ENCODE results near the gene RANGAP1. TPM values are rescaled to one million over a fixed set of nuclear protein-coding genes. Genes with fewer than 3 reads are reported as not detected.
A peak's percentile ranks its signal among the peaks of the same experiment; 100 is the strongest.

RANGAP1 gene
- total and polyA plus RNA-seq, 2 of the 13 experiments (the other 11 are each of a cell fraction or from before 2014, with no cell fraction given): 51.8 to 83.9 TPM

DNA sequence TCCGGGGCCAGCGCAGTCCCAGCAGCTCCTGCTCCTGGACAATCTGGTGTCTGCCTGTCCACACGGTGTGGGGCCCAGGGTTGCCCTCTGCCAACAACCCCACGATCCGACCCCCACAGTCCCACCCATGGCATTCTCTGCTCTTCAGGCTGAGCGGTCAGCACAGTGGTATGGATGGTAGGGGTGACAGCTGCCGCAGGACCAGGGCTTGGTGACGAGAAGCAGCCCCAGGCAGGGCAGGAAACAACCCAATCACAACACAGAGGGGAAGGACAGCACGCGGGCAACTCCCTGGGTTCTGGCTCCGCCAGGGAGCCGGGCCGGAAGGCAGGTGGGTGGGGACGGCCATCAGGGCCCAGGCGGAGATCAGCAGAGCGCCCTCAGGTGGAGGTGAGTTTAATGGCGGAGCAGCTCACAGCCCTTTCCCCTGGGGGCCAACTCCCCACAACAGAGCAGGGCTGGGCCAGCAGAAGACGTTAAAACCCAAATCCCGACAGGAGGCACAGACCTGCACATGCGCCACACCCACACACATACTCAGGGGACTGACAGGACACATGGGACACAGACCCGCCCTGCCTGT, 40.0 kb downstream of the RANGAP1 start:
- BruUV-seq (replicated peaks): TSS peak; percentile 45
- intact Hi-C loops (cut with micrococcal nuclease; ENCODE audit: unreplicated experiment) (no loop called here), in situ Hi-C loops (cut with HindIII; ENCODE audit: extremely low pct_ligation_motif_present, low pct_unique_long_range_greater_than_20kb) (no loop called here)
- Histone ChIP-seq H3K4me1 (ENCODE audit: insufficient read depth, low read length) (no peaks in the 10 kb centered on the region; the same call in 1 of the 2 replicates), H3K4me2 (ENCODE audit: low read depth, low read length) (no peak overlapping the region), H2AFZ (ENCODE audit: low read length) (no peak overlapping the region), H3K9ac (ENCODE audit: insufficient read depth, low read depth, low read length) (no peak overlapping the region), H3K36me3 (replicated peaks in 1 of 2; ENCODE audit: control insufficient read depth in 1 of 2, insufficient read depth in 2 of 2, low read length in 2 of 2) (peaks cover 32 to 40% of the 10 kb centered on the region in 2 experiments), H3K9me3 (ENCODE audit: low read length) (no peaks in the 10 kb centered on the region), H3K4me3 (replicated peaks in 1 of 3; ENCODE audit: insufficient read depth in 1 of 3, low read depth in 2 of 3, low read length in 3 of 3) (no peak overlapping the region), H3K27me3 (ENCODE audit: control insufficient read depth in 1 of 2, insufficient read depth in 2 of 2, low read length in 2 of 2) (no peaks in the 10 kb centered on the region), H3K79me2 (ENCODE audit: insufficient read depth, low read length) (no peaks in the 10 kb centered on the region), H3K27ac (ENCODE audit: extremely low read length, insufficient read depth, low read length) (no peak overlapping the region), H4K20me1 (ENCODE audit: insufficient read depth, low read length) (no peaks in the 10 kb centered on the region)
- peak; percentile 29 for ATAC-seq
- ChIA-PET POLR2A (no interaction called here), CTCF (ENCODE audit: low intra/inter-chr PET ratio, low total read pairs) (interaction anchor here (0.6 kb wide), 1 partner anchor 34 kb away, joined by 3 read pairs; no protein-coding TSS in a partner anchor)
- 97% methylated on average over 5 of the region's 21 CpGs for WGBS (ENCODE audit: low lambda C conversion rate)
- FAIRE-seq: no peak
- TF ChIP-seq, protein P1, sequence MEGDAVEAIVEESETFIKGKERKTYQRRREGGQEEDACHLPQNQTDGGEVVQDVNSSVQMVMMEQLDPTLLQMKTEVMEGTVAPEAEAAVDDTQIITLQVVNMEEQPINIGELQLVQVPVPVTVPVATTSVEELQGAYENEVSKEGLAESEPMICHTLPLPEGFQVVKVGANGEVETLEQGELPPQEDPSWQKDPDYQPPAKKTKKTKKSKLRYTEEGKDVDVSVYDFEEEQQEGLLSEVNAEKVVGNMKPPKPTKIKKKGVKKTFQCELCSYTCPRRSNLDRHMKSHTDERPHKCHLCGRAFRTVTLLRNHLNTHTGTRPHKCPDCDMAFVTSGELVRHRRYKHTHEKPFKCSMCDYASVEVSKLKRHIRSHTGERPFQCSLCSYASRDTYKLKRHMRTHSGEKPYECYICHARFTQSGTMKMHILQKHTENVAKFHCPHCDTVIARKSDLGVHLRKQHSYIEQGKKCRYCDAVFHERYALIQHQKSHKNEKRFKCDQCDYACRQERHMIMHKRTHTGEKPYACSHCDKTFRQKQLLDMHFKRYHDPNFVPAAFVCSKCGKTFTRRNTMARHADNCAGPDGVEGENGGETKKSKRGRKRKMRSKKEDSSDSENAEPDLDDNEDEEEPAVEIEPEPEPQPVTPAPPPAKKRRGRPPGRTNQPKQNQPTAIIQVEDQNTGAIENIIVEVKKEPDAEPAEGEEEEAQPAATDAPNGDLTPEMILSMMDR (CRISPR knock-in tag; IDR thresholded peaks at IDR 0.05): peak; percentile 38
- TF ChIP-seq, protein P2, sequence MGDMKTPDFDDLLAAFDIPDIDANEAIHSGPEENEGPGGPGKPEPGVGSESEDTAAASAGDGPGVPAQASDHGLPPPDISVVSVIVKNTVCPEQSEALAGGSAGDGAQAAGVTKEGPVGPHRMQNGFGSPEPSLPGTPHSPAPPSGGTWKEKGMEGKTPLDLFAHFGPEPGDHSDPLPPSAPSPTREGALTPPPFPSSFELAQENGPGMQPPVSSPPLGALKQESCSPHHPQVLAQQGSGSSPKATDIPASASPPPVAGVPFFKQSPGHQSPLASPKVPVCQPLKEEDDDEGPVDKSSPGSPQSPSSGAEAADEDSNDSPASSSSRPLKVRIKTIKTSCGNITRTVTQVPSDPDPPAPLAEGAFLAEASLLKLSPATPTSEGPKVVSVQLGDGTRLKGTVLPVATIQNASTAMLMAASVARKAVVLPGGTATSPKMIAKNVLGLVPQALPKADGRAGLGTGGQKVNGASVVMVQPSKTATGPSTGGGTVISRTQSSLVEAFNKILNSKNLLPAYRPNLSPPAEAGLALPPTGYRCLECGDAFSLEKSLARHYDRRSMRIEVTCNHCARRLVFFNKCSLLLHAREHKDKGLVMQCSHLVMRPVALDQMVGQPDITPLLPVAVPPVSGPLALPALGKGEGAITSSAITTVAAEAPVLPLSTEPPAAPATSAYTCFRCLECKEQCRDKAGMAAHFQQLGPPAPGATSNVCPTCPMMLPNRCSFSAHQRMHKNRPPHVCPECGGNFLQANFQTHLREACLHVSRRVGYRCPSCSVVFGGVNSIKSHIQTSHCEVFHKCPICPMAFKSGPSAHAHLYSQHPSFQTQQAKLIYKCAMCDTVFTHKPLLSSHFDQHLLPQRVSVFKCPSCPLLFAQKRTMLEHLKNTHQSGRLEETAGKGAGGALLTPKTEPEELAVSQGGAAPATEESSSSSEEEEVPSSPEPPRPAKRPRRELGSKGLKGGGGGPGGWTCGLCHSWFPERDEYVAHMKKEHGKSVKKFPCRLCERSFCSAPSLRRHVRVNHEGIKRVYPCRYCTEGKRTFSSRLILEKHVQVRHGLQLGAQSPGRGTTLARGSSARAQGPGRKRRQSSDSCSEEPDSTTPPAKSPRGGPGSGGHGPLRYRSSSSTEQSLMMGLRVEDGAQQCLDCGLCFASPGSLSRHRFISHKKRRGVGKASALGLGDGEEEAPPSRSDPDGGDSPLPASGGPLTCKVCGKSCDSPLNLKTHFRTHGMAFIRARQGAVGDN (CRISPR knock-in tag; IDR thresholded peaks at IDR 0.05): peak; percentile 14; the same call in 1 of the 2 replicates
- TF ChIP-seq POLR2G (IDR thresholded peaks at IDR 0.05; ENCODE audit: low read depth, low read length) (0 out of 2 replicates have a peak, but pooled peaks have one; percentile 17), NONO (IDR thresholded peaks at IDR 0.05) (no peak), NONO (CRISPR knock-in tag; conservative IDR thresholded peaks at IDR 0.05) (0 out of 2 replicates have a peak, but pooled peaks have one; percentile 9), AGO2 (optimal IDR thresholded peaks at IDR 0.05; ENCODE audit: low read depth, low read length) (peak; percentile 76), STAG1 (CRISPR knock-in tag; IDR thresholded peaks at IDR 0.05) (peak; percentile 19; the same call in 1 of the 2 replicates), HNRNPL (IDR thresholded peaks at IDR 0.05; ENCODE audit: low read depth, low read length) (0 out of 2 replicates have a peak, but pooled peaks have one; percentile 35), ZMYM3 (CRISPR knock-in tag; IDR thresholded peaks at IDR 0.05) (no peak)
- TF ChIP-seq, protein P3, sequence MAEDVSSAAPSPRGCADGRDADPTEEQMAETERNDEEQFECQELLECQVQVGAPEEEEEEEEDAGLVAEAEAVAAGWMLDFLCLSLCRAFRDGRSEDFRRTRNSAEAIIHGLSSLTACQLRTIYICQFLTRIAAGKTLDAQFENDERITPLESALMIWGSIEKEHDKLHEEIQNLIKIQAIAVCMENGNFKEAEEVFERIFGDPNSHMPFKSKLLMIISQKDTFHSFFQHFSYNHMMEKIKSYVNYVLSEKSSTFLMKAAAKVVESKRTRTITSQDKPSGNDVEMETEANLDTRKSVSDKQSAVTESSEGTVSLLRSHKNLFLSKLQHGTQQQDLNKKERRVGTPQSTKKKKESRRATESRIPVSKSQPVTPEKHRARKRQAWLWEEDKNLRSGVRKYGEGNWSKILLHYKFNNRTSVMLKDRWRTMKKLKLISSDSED (CRISPR knock-in tag; IDR thresholded peaks at IDR 0.05): no peak
- TF ChIP-seq, protein P4, sequence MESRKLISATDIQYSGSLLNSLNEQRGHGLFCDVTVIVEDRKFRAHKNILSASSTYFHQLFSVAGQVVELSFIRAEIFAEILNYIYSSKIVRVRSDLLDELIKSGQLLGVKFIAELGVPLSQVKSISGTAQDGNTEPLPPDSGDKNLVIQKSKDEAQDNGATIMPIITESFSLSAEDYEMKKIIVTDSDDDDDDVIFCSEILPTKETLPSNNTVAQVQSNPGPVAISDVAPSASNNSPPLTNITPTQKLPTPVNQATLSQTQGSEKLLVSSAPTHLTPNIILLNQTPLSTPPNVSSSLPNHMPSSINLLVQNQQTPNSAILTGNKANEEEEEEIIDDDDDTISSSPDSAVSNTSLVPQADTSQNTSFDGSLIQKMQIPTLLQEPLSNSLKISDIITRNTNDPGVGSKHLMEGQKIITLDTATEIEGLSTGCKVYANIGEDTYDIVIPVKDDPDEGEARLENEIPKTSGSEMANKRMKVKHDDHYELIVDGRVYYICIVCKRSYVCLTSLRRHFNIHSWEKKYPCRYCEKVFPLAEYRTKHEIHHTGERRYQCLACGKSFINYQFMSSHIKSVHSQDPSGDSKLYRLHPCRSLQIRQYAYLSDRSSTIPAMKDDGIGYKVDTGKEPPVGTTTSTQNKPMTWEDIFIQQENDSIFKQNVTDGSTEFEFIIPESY (CRISPR knock-in tag; IDR thresholded peaks at IDR 0.05): peak; percentile 91
- no peak for DNase-seq (ENCODE audit: low spot score)
